ENCODE results near the gene TRPM7. TPM values are rescaled to one million over a fixed set of nuclear protein-coding genes. Genes with fewer than 3 reads are reported as not detected.
"Not testable (repeated sequence)": the region's sequence is repeated elsewhere in the genome, so short reads cannot be mapped to it uniquely, and the experiment has no call there.

TRPM7 gene
- total RNA-seq, 1 donor from 2014 or later, result 44.3 TPM

GRCh38 chr15:50697109-50697797, 10.7 kb upstream of the TRPM7 start:
- intact Hi-C loops (cut with DNase I), result no loop called here
- no peak for DNase-seq
- H3K27ac ChIP-seq, result no peak overlapping the region
- H3K27me3 ChIP-seq, result no peaks in the 10 kb centered on the region
- H3K36me3 ChIP-seq, result no peaks in the 10 kb centered on the region
- H3K4me1 ChIP-seq, result no peaks in the 10 kb centered on the region
- no peak overlapping the region for H3K4me3 ChIP-seq
- TF ChIP-seq, protein P1, sequence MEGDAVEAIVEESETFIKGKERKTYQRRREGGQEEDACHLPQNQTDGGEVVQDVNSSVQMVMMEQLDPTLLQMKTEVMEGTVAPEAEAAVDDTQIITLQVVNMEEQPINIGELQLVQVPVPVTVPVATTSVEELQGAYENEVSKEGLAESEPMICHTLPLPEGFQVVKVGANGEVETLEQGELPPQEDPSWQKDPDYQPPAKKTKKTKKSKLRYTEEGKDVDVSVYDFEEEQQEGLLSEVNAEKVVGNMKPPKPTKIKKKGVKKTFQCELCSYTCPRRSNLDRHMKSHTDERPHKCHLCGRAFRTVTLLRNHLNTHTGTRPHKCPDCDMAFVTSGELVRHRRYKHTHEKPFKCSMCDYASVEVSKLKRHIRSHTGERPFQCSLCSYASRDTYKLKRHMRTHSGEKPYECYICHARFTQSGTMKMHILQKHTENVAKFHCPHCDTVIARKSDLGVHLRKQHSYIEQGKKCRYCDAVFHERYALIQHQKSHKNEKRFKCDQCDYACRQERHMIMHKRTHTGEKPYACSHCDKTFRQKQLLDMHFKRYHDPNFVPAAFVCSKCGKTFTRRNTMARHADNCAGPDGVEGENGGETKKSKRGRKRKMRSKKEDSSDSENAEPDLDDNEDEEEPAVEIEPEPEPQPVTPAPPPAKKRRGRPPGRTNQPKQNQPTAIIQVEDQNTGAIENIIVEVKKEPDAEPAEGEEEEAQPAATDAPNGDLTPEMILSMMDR (IDR thresholded peaks at IDR 0.05), result no peak
- no peak for ATAC-seq
- no peaks in the 10 kb centered on the region for H3K9me3 ChIP-seq

GRCh38 chr15:50694634-50695165, 8.1 kb upstream of the TRPM7 start:
- H3K4me1 ChIP-seq; intact Hi-C loops (cut with DNase I); ATAC-seq; DNase-seq; H3K36me3 ChIP-seq; H3K27ac ChIP-seq; H3K9me3 ChIP-seq; H3K27me3 ChIP-seq; H3K4me3 ChIP-seq: not testable (repeated sequence)

- intact Hi-C loops (cut with DNase I), result no loop called here
These were observed 805 bp upstream of the TRPM7 start for GRCh38 chr15:50687302-50687902.

DNA sequence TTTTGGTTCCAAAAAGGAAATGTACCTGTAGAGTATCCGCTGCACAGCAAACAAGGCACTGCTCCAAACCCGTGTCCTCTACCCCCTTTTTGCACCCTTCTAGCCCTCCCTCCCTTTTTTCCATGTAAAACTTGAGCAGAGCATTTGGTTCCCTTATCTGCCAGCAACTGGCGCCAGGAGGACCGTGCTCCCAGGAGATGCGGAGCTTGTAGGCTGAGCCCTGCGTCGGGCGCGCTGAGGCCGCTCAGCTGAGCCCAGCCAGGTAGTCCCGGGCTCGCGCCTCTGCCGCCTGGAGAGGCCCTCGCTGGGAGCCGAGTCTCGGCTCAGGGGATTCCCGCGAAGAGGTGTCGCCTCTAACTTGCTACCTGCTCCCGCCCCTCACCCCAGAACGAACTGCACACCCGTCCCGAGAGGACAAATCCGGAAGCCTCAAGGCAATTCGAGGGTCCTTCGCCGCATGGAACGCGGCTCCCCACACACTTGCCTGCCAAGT, 575 bp downstream of the TRPM7 start:
- intact Hi-C loops (cut with DNase I), result no loop called here
- no peaks in the 10 kb centered on the region for H3K36me3 ChIP-seq
- TF ChIP-seq, protein P1 (IDR thresholded peaks at IDR 0.05), result no peak
- DNase-seq, result peak; percentile 83
- peak; percentile 70 for ATAC-seq
- H3K4me3 ChIP-seq, result peak overlapping the region; percentile 97
- H3K27me3 ChIP-seq, result no peaks in the 10 kb centered on the region
- no peaks in the 10 kb centered on the region for H3K9me3 ChIP-seq
- H3K4me1 ChIP-seq, result peaks cover 37% of the 10 kb centered on the region
- H3K27ac ChIP-seq, result peak overlapping the region; percentile 96

More at GRCh38 chr15:50687302-50687902, 805 bp upstream of the TRPM7 start:
- Histone ChIP-seq H3K4me1 (peaks cover 34% of the 10 kb centered on the region), H3K9me3 (no peaks in the 10 kb centered on the region), H3K36me3 (no peaks in the 10 kb centered on the region), H3K4me3 (peak overlapping the region; percentile 97), H3K27me3 (no peaks in the 10 kb centered on the region), H3K27ac (peak overlapping the region; percentile 96)
- DNase-seq (no peak), ATAC-seq (no peak)
- TF ChIP-seq, protein P1 (IDR thresholded peaks at IDR 0.05), result no peak

GRCh38 chr15:50685191-50685975, 1.2 kb downstream of the TRPM7 start:
- DNase-seq (no peak), ATAC-seq (no peak)
- Histone ChIP-seq H3K9me3 (no peaks in the 10 kb centered on the region), H3K4me3 (peak overlapping the region; percentile 97), H3K4me1 (peaks cover 37% of the 10 kb centered on the region), H3K36me3 (no peaks in the 10 kb centered on the region), H3K27me3 (no peaks in the 10 kb centered on the region), H3K27ac (peak overlapping the region; percentile 96)
- TF ChIP-seq, protein P1 (IDR thresholded peaks at IDR 0.05), result no peak
- intact Hi-C loops (cut with DNase I), result no loop called here
